GM18868 (cell line): ENCODE results near the gene KIAA1210.
A peak's percentile ranks its signal among the peaks of the same experiment; 100 is the strongest.

Experiments used
- ATAC-seq: cut with Tn5 transposase; IDR thresholded peaks from one replicate; pipeline ENCODE4 v1.9.1; 2021; ENCODE audit warnings: mild to moderate bottlenecking, moderate library complexity; ENCODE audit not compliant: unreplicated experiment

The KIAA1210 gene

GRCh38 chrX:119127650-119128049 lies at the start of gene KIAA1210:
Gene KIAA1210 (minus strand): TSS chrX:119127812. CDS start chrX:119123642, 4,170 bp downstream.
- ATAC-seq: no peak

- no peak for ATAC-seq
These were observed 49.7 kb upstream of the KIAA1210 start for GRCh38 chrX:119177278-119177677.

GRCh38 chrX:119174900-119175299 lies 47.3 kb upstream of the KIAA1210 start:
- no peak for ATAC-seq

GRCh38 chrX:119168104-119168503 lies 40.5 kb upstream of the KIAA1210 start:
- ATAC-seq: no peak

GRCh38 chrX:119158226-119158625 lies 30.6 kb upstream of the KIAA1210 start:
- ATAC-seq: no peak

- no peak for ATAC-seq
These were observed 28.6 kb upstream of the KIAA1210 start for GRCh38 chrX:119156241-119156640.

- no peak for ATAC-seq
These were observed 27.9 kb upstream of the KIAA1210 start for GRCh38 chrX:119155416-119156035.

GRCh38 chrX:119151051-119151380 lies 23.4 kb upstream of the KIAA1210 start:
- no peak for ATAC-seq

GRCh38 chrX:119150163-119151050 lies 22.8 kb upstream of the KIAA1210 start:
- no peak for ATAC-seq

GRCh38 chrX:119147486-119147885 lies 19.9 kb upstream of the KIAA1210 start:
- no peak for ATAC-seq

- no peak for ATAC-seq
These were observed 17.6 kb upstream of the KIAA1210 start for GRCh38 chrX:119145241-119145653.

GRCh38 chrX:119134466-119134865 lies 6.9 kb upstream of the KIAA1210 start:
- no peak for ATAC-seq

GRCh38 chrX:119132961-119133360 lies 5.3 kb upstream of the KIAA1210 start:
- ATAC-seq: no peak

- ATAC-seq: no peak
These were observed 4.7 kb upstream of the KIAA1210 start for GRCh38 chrX:119132316-119132715.

- ATAC-seq: no peak
These were observed 3.3 kb upstream of the KIAA1210 start for GRCh38 chrX:119130911-119131310.

- no peak for ATAC-seq
These were observed 6.3 kb downstream of the KIAA1210 start for GRCh38 chrX:119121341-119121740.

- ATAC-seq: peak; percentile 88
These were observed 8.7 kb downstream of the KIAA1210 start for GRCh38 chrX:119118780-119119395.

GRCh38 chrX:119107206-119107605 lies 20.4 kb downstream of the KIAA1210 start:
- ATAC-seq: no peak

GRCh38 chrX:119105826-119106225 lies 21.8 kb downstream of the KIAA1210 start:
- no peak for ATAC-seq

- no peak for ATAC-seq
These were observed 26.4 kb downstream of the KIAA1210 start for GRCh38 chrX:119101168-119101567.

- no peak for ATAC-seq
These were observed 31.7 kb downstream of the KIAA1210 start for GRCh38 chrX:119095936-119096335.

GRCh38 chrX:119094819-119095218 lies 32.8 kb downstream of the KIAA1210 start:
- ATAC-seq: no peak
